MCF 10A (cell line): Measurements from ENCODE around the gene RHBDD1. TPM values are rescaled to one million over a fixed set of nuclear protein-coding genes. Genes with fewer than 3 reads are reported as not detected.
A peak's percentile ranks its signal among the peaks of the same experiment; 100 is the strongest.

Experiments
- BruUV-seq: library from RNA; stranded (reverse); fragments of 400-500 nt; replicated peaks from 2 replicates; lab custom pipeline; 2021; lab: Mats Ljungman, UMichigan
- CTCF ChIA-PET: fragments of 300-600 bp; sonication (Branson Sonifier 250); formaldehyde crosslinking; extraction: SDS; loops from one replicate; lab custom pipeline; 2021; ENCODE audit warnings: antibody characterized with exemption, inconsistent platforms; lab: Yijun Ruan, JAX
- POLR2A ChIA-PET: fragments of 300-600, 350-650 bp; sonication (Branson Sonifier 250); formaldehyde crosslinking; extraction: SDS; loops from one replicate; lab custom pipeline; 2020; ENCODE audit warnings: antibody characterized with exemption, inconsistent platforms; lab: Yijun Ruan, JAX
- DNase-seq: peaks from one replicate; pipeline ENCODE4 v3.0.0-alpha.2; 2018; ENCODE audit not compliant: unreplicated experiment
- H3K27ac Mint-ChIP-seq: one replicate; pipeline ENCODE4 v1.8.0; 2022; ENCODE audit warnings: mild to moderate bottlenecking, low read depth, mixed read lengths; ENCODE audit not compliant: unreplicated experiment
- H3K27me3 Mint-ChIP-seq: one replicate; pipeline ENCODE4 v1.8.0; 2022; ENCODE audit warnings: mixed read lengths; ENCODE audit not compliant: insufficient read depth, unreplicated experiment
- H3K36me3 Mint-ChIP-seq: one replicate; pipeline ENCODE4 v1.8.0; 2022; ENCODE audit warnings: mild to moderate bottlenecking, moderate library complexity, mixed read lengths; ENCODE audit not compliant: insufficient read depth, unreplicated experiment
- H3K4me1 Mint-ChIP-seq: one replicate; pipeline ENCODE4 v1.8.0; 2022; ENCODE audit warnings: mixed read lengths; ENCODE audit not compliant: insufficient read depth, unreplicated experiment
- H3K4me3 Mint-ChIP-seq: one replicate; pipeline ENCODE4 v1.8.0; 2022; ENCODE audit warnings: mild to moderate bottlenecking, moderate library complexity, mixed read lengths; ENCODE audit not compliant: unreplicated experiment
- H3K9me3 Mint-ChIP-seq: one replicate; pipeline ENCODE4 v1.8.0; 2022; ENCODE audit warnings: mixed read lengths; ENCODE audit not compliant: unreplicated experiment
- CTCF ChIP-seq: fragments of 200-600 bp; IDR thresholded peaks from one replicate; pipeline ENCODE4 v1.8.0; 2022; ENCODE audit warnings: antibody characterized with exemption, mild to moderate bottlenecking; ENCODE audit not compliant: unreplicated experiment
- intact Hi-C: fragments of 100-400 bp; cut with micrococcal nuclease; formaldehyde crosslinking; loops from 2 replicates; pipeline ENCODE4 v1.14.1; 2022
- total RNA-seq: library from RNA; stranded (reverse); gene quantifications from 2 replicates; pipeline ENCODE4 v1.2.3, GENCODE V29; 2022

The RHBDD1 gene
- total RNA-seq, 1 experiment from 2014 or later = 76.0 TPM

- Mint-ChIP-seq H3K4me1 (no peaks in the 10 kb centered on the region), H3K27me3 (no peaks in the 10 kb centered on the region), H3K36me3 (no peaks in the 10 kb centered on the region), H3K4me3 (no peak overlapping the region), H3K9me3 (no peaks in the 10 kb centered on the region), H3K27ac (no peak overlapping the region)
- ChIA-PET CTCF (no interaction called here), POLR2A (interaction anchor here (0.6 kb wide), 2 partner anchors 13 to 78 kb away, joined by 3 read pairs; no protein-coding TSS in a partner anchor)
- TF ChIP-seq CTCF = no peak
- BruUV-seq = no TSS peak
- intact Hi-C loops = loop anchor here (10.0 kb wide), 1 partner anchor 74 kb away; no protein-coding TSS in a partner anchor
- DNase-seq = no peak
These were observed 194.9 kb downstream of the RHBDD1 start for GRCh38 chr2:227030789-227031188.

DNA sequence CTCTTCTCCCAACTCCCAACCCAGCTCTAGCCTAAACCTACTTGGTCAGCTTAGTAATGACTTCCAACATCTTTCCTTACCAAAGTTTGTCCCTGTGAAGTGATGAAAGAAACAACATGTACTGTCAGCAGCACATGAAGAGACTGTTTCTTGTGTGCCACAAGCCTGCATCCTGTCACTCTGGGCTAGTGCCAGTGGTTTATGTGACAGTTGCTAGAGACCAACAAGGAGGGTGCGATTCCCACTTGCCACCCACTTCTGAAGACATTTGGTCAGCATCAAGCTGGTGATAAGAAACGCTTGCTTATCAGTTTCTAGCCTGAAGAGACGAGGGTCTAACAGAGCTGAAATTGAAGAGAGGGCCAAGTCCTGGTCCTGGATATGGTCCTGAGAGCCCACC lies 195.5 kb downstream of the RHBDD1 start:
- POLR2A ChIA-PET = interaction anchor here (0.6 kb wide), 1 partner anchor 79 kb away, joined by 3 read pairs; no protein-coding TSS in a partner anchor
- no peak for TF ChIP-seq CTCF
- no peak overlapping the region for H3K4me3 Mint-ChIP-seq
- H3K27me3 Mint-ChIP-seq = no peaks in the 10 kb centered on the region
- no peak overlapping the region for H3K27ac Mint-ChIP-seq
- no TSS peak for BruUV-seq
- no peaks in the 10 kb centered on the region for H3K4me1 Mint-ChIP-seq
- intact Hi-C loops = loop anchor here (10.0 kb wide), 1 partner anchor 73 kb away; no protein-coding TSS in a partner anchor
- H3K9me3 Mint-ChIP-seq = no peaks in the 10 kb centered on the region
- no peaks in the 10 kb centered on the region for H3K36me3 Mint-ChIP-seq
- CTCF ChIA-PET = no interaction called here
- no peak for DNase-seq

GRCh38 chr2:227033471-227034148 lies 197.8 kb downstream of the RHBDD1 start:
- peak; percentile 22 for DNase-seq
- TF ChIP-seq CTCF = peak; percentile 33
- ChIA-PET CTCF (interaction anchor here (0.6 to 1.4 kb wide), 4 partner anchors 9 to 1379 kb away, joined by 3 to 4 read pairs (median 4); no protein-coding TSS in a partner anchor), POLR2A (no interaction called here)
- BruUV-seq = no TSS peak
- Mint-ChIP-seq H3K27me3 (peaks cover 12% of the 10 kb centered on the region), H3K27ac (no peak overlapping the region), H3K4me3 (no peak overlapping the region), H3K36me3 (no peaks in the 10 kb centered on the region), H3K4me1 (no peaks in the 10 kb centered on the region), H3K9me3 (no peaks in the 10 kb centered on the region)
- intact Hi-C loops = loop anchor here (10.0 kb wide), 1 partner anchor 71 kb away; no protein-coding TSS in a partner anchor

DNA sequence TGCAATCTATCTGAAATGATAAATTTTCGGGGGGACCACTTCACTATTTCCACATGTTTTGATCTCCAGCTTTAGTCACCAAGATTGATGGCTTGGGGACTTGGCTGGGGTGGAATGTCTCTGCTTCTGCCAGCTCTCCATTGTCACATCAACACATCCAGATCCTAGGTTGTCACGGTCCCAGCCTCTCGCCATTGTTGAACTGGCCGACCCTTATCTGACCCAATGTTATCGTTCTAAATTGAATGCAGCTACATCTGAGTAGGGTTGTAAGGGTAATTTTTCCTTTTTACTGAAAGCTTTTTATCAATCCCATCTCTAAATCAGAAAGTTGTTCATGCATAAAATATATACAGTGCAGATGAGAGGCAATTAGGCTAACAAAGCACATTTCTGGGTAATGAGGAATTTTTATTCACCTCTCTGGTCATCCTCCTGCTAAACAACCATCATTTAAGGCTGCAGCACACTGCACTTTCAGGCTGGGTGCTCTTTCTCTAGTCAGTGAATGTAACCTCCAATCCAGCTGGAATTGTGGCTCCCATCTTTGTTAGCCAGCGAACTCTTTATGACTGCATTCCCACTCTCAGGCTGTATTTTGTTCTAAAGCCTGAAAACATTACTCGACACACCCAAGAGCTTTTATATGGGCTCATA lies 200.0 kb downstream of the RHBDD1 start:
- CTCF ChIA-PET = interaction anchor here (0.6 kb wide), 1 partner anchor 236 kb away, joined by 3 read pairs; no protein-coding TSS in a partner anchor
- intact Hi-C loops = loop anchor here (10.0 kb wide), 1 partner anchor 69 kb away; no protein-coding TSS in a partner anchor

More for the DNA sequence above, 200.0 kb downstream of the RHBDD1 start:
- no peaks in the 10 kb centered on the region for H3K4me1 Mint-ChIP-seq
- no peaks in the 10 kb centered on the region for H3K36me3 Mint-ChIP-seq
- no peak overlapping the region for H3K27ac Mint-ChIP-seq
- no peak for DNase-seq
- TF ChIP-seq CTCF = no peak
- POLR2A ChIA-PET = interaction anchor here (0.7 kb wide), 1 partner anchor 20 kb away, joined by 4 read pairs; no protein-coding TSS in a partner anchor
- no TSS peak for BruUV-seq
- peaks cover 12% of the 10 kb centered on the region for H3K27me3 Mint-ChIP-seq
- no peak overlapping the region for H3K4me3 Mint-ChIP-seq
- H3K9me3 Mint-ChIP-seq = no peaks in the 10 kb centered on the region
